GM23248 (cell line): Measurements from ENCODE around the gene ARMH3. TPM values are rescaled to one million over a fixed set of nuclear protein-coding genes. Genes with fewer than 3 reads are reported as not detected.

ENCODE experiments used
- DNase-seq: peaks from one replicate; pipeline ENCODE4 v3.0.0-alpha.2; 2015
- H2AFZ ChIP-seq: fragments of 200-600 bp; sonication (generic); 2 replicates; pipeline ENCODE4 v1.6.1; 2016; ENCODE audit warnings: antibody characterized with exemption
- H3F3A ChIP-seq: fragments of 200-600 bp; sonication (generic); 2 replicates; pipeline ENCODE4 v1.6.1; 2016; ENCODE audit warnings: mild to moderate bottlenecking, antibody characterized with exemption, mixed run types; ENCODE audit not compliant: insufficient read depth
- H3K27ac ChIP-seq: fragments of 200-600 bp; sonication (generic); 2 replicates; pipeline ENCODE4 v1.5.1; 2016; ENCODE audit warnings: mild to moderate bottlenecking
- H3K27me3 ChIP-seq: fragments of 200-600 bp; sonication (generic); replicated peaks from 2 replicates; pipeline ENCODE4 v1.6.1; 2016; ENCODE audit warnings: mild to moderate bottlenecking; ENCODE audit not compliant: insufficient read depth
- H3K36me3 ChIP-seq: fragments of 200-600 bp; sonication (generic); 2 replicates; pipeline ENCODE4 v1.6.1; 2016; ENCODE audit warnings: low read depth, mild to moderate bottlenecking
- H3K4me1 ChIP-seq: fragments of 200-600 bp; sonication (generic); 2 replicates; pipeline ENCODE4 v1.6.1; 2016; ENCODE audit warnings: mild to moderate bottlenecking; ENCODE audit not compliant: insufficient read depth
- H3K4me2 ChIP-seq: fragments of 200-600 bp; sonication (generic); one replicate; pipeline ENCODE4 v1.6.1; 2016; ENCODE audit warnings: mild to moderate bottlenecking; ENCODE audit not compliant: unreplicated experiment
- H3K4me3 ChIP-seq: fragments of 200-600 bp; sonication (generic); 2 replicates; pipeline ENCODE4 v1.5.1; 2016; ENCODE audit warnings: mild to moderate bottlenecking
- H3K79me2 ChIP-seq: fragments of 200-600 bp; sonication (generic); 2 replicates; pipeline ENCODE4 v1.6.1; 2016; ENCODE audit warnings: mild to moderate bottlenecking; ENCODE audit not compliant: insufficient read depth
- H3K9ac ChIP-seq: fragments of 200-600 bp; sonication (generic); 2 replicates; pipeline ENCODE4 v1.6.1; 2016; ENCODE audit warnings: mild to moderate bottlenecking
- H3K9me2 ChIP-seq: fragments of 200-600 bp; sonication (generic); 2 replicates; pipeline ENCODE4 v1.6.1; 2016; ENCODE audit warnings: mixed run types, mild to moderate bottlenecking, moderate library complexity; ENCODE audit not compliant: insufficient read depth
- H3K9me3 ChIP-seq: fragments of 200-600 bp; sonication (generic); one replicate; pipeline ENCODE4 v1.6.1; 2017; ENCODE audit warnings: low read depth
- H4K20me1 ChIP-seq: fragments of 200-600 bp; sonication (generic); 2 replicates; pipeline ENCODE4 v1.6.0; 2016; ENCODE audit not compliant: insufficient read depth
- EZH2 ChIP-seq: fragments of 200-600 bp; sonication (generic); IDR thresholded peaks from 2 replicates; pipeline ENCODE4 v1.6.1; 2018; ENCODE audit warnings: antibody characterized with exemption, mild to moderate bottlenecking; ENCODE audit not compliant: insufficient read depth, poor library complexity, severe bottlenecking
- EZH2phosphoT487 ChIP-seq: fragments of 200-600 bp; sonication (generic); IDR thresholded peaks from 2 replicates; pipeline ENCODE4 v1.6.1; 2018; ENCODE audit warnings: antibody characterized with exemption, moderate library complexity, mild to moderate bottlenecking, low read depth; ENCODE audit not compliant: insufficient read depth
- WGBS, 2 experiments: methylation state at CpG; one replicate each; pipeline ENCODE4 v1.1.6; 2015 to 2017; ENCODE audit warnings: low lambda C conversion rate in 2 of 2, low coverage in 1 of 2; ENCODE audit errors: missing lambda C conversion rate in 2 of 2; 5-methylcytosine and 5-hydroxymethylcytosine counted together
- in situ Hi-C: fragments of 300-500 bp; cut with MboI; formaldehyde crosslinking; loops from 2 replicates; pipeline ENCODE4 v1.15.0; 2020
- polyA plus RNA-seq: library from polyadenylated mRNA; unstranded; fragments of >200 nt; fragmentation: Nextera tagmentation; extraction: Ambion mirVana; gene quantifications from 2 replicates; pipeline ENCODE4 v1.2.1, GENCODE V29; 2016
- total RNA-seq: library from RNA; depleted of rRNA; stranded (reverse); fragments of >200 nt; shearing (Covaris generic); gene quantifications from 2 replicates; pipeline ENCODE4 v1.2.3, GENCODE V29; 2014

The ARMH3 gene
- total and polyA plus RNA-seq, 2 experiments from 2014 or later, result 9.0 to 9.5 TPM

- Histone ChIP-seq H3K9me3 (no peaks in the 10 kb centered on the region), H3K9ac (peak overlapping the region; percentile 62), H2AFZ (peak overlapping the region; percentile 94), H3K27ac (peak overlapping the region; percentile 59), H3K27me3 (no peaks in the 10 kb centered on the region), H3K36me3 (no peaks in the 10 kb centered on the region), H3K9me2 (no peaks in the 10 kb centered on the region), H4K20me1 (peaks cover 29% of the 10 kb centered on the region), H3K4me3 (peak overlapping the region; percentile 69), H3K4me2 (peak overlapping the region; percentile 90), H3K79me2 (peaks cover 46% of the 10 kb centered on the region), H3K4me1 (peaks cover 13% of the 10 kb centered on the region), H3F3A (peaks cover 32% of the 10 kb centered on the region)
- no peak for TF ChIP-seq EZH2
- no peak for TF ChIP-seq EZH2phosphoT487
- WGBS, 2 experiments, result 27 to 37% methylated on average over 14 of the region's 14 CpGs
- no peak for DNase-seq
- in situ Hi-C loops, result no loop called here
These were observed 236.9 kb downstream of the ARMH3 start for GRCh38 chr10:101818872-101819633.

- Histone ChIP-seq H3K79me2 (peaks cover 54% of the 10 kb centered on the region), H3K27ac (peak within 1 kb of the TSS; percentile 89), H3F3A (peaks cover 39% of the 10 kb centered on the region), H4K20me1 (peaks cover 37% of the 10 kb centered on the region), H2AFZ (peak within 1 kb of the TSS; percentile 94), H3K27me3 (no peaks in the 10 kb centered on the region), H3K36me3 (no peaks in the 10 kb centered on the region), H3K9ac (peak within 1 kb of the TSS; percentile 96), H3K9me2 (no peaks in the 10 kb centered on the region), H3K4me2 (peak within 1 kb of the TSS; percentile 99), H3K9me3 (no peaks in the 10 kb centered on the region), H3K4me1 (peaks cover 20% of the 10 kb centered on the region), H3K4me3 (peak within 1 kb of the TSS; percentile 92)
- TF ChIP-seq EZH2phosphoT487, result no peak
- no peak for TF ChIP-seq EZH2
- peak; percentile 99 for DNase-seq
- WGBS, 2 experiments, result 0 to 1% methylated on average over 31 to 47 of the region's 47 CpGs
- in situ Hi-C loops, result no loop called here
These were observed 237.7 kb downstream of the ARMH3 start, which contains the start of gene OGA for GRCh38 chr10:101818119-101818871. Gene OGA, minus strand, starts transcription at chr10:101818444. Its CDS starts 422 bp downstream, at chr10:101818022.

GRCh38 chr10:101817337-101818118 is 238.4 kb downstream of the ARMH3 start:
- Histone ChIP-seq H3F3A (peaks cover 43% of the 10 kb centered on the region), H3K4me1 (peaks cover 28% of the 10 kb centered on the region), H3K27ac (peak overlapping the region; percentile 89), H3K9ac (peak overlapping the region; percentile 96), H2AFZ (no peak overlapping the region), H3K9me3 (no peaks in the 10 kb centered on the region), H3K79me2 (peaks cover 62% of the 10 kb centered on the region), H4K20me1 (peaks cover 45% of the 10 kb centered on the region), H3K4me3 (peak overlapping the region; percentile 92), H3K27me3 (no peaks in the 10 kb centered on the region), H3K9me2 (no peaks in the 10 kb centered on the region), H3K4me2 (peak overlapping the region; percentile 99), H3K36me3 (peaks cover 1% of the 10 kb centered on the region; the same call in 1 of the 2 replicates)
- TF ChIP-seq EZH2, result no peak
- TF ChIP-seq EZH2phosphoT487, result no peak
- in situ Hi-C loops, result no loop called here
- 1% methylated on average over 16 to 44 of the region's 44 CpGs for WGBS, 2 experiments
- peak; percentile 97 for DNase-seq

- Histone ChIP-seq H3F3A (peaks cover 43% of the 10 kb centered on the region), H4K20me1 (peaks cover 48% of the 10 kb centered on the region), H3K79me2 (peaks cover 68% of the 10 kb centered on the region), H3K4me2 (peak overlapping the region; percentile 99), H3K9me3 (no peaks in the 10 kb centered on the region), H3K27ac (peak overlapping the region; percentile 89), H3K4me1 (peaks cover 32% of the 10 kb centered on the region), H3K27me3 (no peaks in the 10 kb centered on the region), H3K9ac (peak overlapping the region; percentile 96), H2AFZ (no peak overlapping the region), H3K9me2 (no peaks in the 10 kb centered on the region), H3K4me3 (peak overlapping the region; percentile 92), H3K36me3 (peaks cover 7% of the 10 kb centered on the region; the same call in 1 of the 2 replicates)
- in situ Hi-C loops, result no loop called here
- peak; percentile 64 for DNase-seq
- WGBS, 2 experiments, result 0 to 1% methylated on average over 14 of the region's 14 CpGs
- TF ChIP-seq EZH2phosphoT487, result no peak
- TF ChIP-seq EZH2, result no peak
These were observed 239.0 kb downstream of the ARMH3 start for GRCh38 chr10:101816913-101817336.
